Uterus (tissue), 4 donors: ENCODE measurements around the gene ANXA11. TPM values are rescaled to one million over a fixed set of nuclear protein-coding genes. Genes with fewer than 3 reads are reported as not detected.

ENCODE experiments used
- DNase-seq, 2 donors: peaks; one replicate each; pipeline ENCODE4 v3.0.0-alpha.2; 2019 to 2020
- H3K27ac ChIP-seq, 2 donors: fragments of 200-600 bp; sonication (generic); 1 replicate in 1 of 2; 2 replicates in 1 of 2; pipeline ENCODE4 v1.5.1; 2016 to 2018
- H3K27me3 ChIP-seq, 2 donors: fragments of 200-600 bp; sonication (generic); one replicate each; pipeline ENCODE4 v1.5.1; 2018 to 2019; ENCODE audit warnings: control low read depth in 1 of 2
- H3K36me3 ChIP-seq, 2 donors: fragments of 200-600 bp; sonication (generic); one replicate each; pipeline ENCODE4 v1.5.1; 2019; ENCODE audit warnings: control low read depth in 1 of 2
- H3K4me1 ChIP-seq, 2 donors: fragments of 200-600 bp; sonication (generic); one replicate each; pipeline ENCODE4 v1.5.1; 2018 to 2019; ENCODE audit warnings: control low read depth in 1 of 2
- H3K4me3 ChIP-seq, 2 donors: fragments of 200-600 bp; sonication (generic); 1 replicate in 1 of 2; 2 replicates in 1 of 2; pipeline ENCODE4 v1.5.1; 2018 to 2019; ENCODE audit warnings: mild to moderate bottlenecking in 1 of 2
- H3K9me3 ChIP-seq, 2 donors: fragments of 200-600 bp; sonication (generic); one replicate each; pipeline ENCODE4 v1.5.1; 2019; ENCODE audit warnings: control low read depth in 1 of 2
- POLR2A ChIP-seq, 2 donors: fragments of 450-650 bp; IDR thresholded peaks; one replicate each; pipeline ENCODE4 v1.6.1; 2016; ENCODE audit warnings: antibody characterized with exemption in 2 of 2, mild to moderate bottlenecking in 1 of 2, moderate library complexity in 1 of 2
- intact Hi-C: fragments of 100-400 bp; cut with DNase I; formaldehyde crosslinking; loops from one replicate; pipeline ENCODE4 v1.15.1; 2023; ENCODE audit warnings: low total_unique reads
- small RNA-seq: library from RNA; depleted of rRNA; stranded (forward); fragments of <200 nt; gene quantifications from one replicate; pipeline ENCODE3, GENCODE V24; 2016
- total RNA-seq, 4 donors: library from RNA; depleted of rRNA in 3 of 4; stranded (reverse); fragments of >200 nt in 3 of 4; gene quantifications; one replicate each; pipeline versions ENCODE4 v1.1.0 to v1.2.4, GENCODE V29; 2014 to 2023
- TF ChIP-seq, protein P1 (sequence below), 4 experiments: fragments of 200-600 bp in 2 of 4; fragments of 450-650 bp in 2 of 4; sonication (generic) in 2 of 4; IDR thresholded peaks; one replicate each; pipeline ENCODE4 v1.5.1; 2016 to 2019; ENCODE audit warnings: antibody characterized with exemption in 4 of 4, mild to moderate bottlenecking in 2 of 4, moderate library complexity in 1 of 4
- donor health status: DM: yes; HTN: yes; CAD: no.

Gene ANXA11
- total RNA-seq, 4 donors from 2014 or later: 15.6 to 157 (median 47.2) TPM

GRCh38 chr10:80110986-80111385 is 94.4 kb downstream of the ANXA11 start:
- Histone ChIP-seq H3K36me3 (no peaks in the 10 kb centered on the region), H3K27ac (peak overlapping the region; percentile 53 to 59)
- intact Hi-C loops: no loop called here

DNA sequence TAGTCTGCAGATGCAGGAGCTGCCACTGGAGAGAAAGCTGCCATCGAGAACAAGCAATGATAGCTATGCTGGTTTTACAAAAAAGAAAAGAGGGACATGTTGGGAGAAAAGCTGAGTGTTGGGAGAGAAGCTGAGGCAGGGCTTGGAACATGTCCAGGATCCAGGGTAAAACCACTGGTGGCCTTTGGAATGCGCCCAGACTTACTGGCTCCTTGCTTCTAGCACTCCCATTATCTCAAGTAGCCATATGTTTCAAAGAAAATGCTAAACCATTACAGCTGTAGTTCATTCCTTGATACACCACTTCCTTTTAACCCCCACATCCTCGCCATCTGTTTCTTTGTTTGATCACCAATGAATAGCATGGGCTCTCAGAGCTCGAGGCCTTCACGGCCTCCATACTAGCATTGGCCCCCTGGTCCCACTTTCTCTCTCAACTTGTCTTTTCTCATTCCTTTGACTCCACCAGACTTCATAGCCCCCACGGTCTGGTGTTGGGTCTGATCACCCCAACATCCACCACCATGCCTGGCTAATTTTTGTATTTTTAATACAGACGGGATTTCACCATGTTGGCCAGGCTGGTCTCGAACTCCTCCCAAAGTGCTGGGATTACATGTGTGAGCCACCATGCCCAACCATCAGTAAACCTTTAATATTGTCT is 96.6 kb downstream of the ANXA11 start:
- TF ChIP-seq POLR2A (IDR thresholded peaks at IDR 0.05): no peak
- TF ChIP-seq, protein P1, sequence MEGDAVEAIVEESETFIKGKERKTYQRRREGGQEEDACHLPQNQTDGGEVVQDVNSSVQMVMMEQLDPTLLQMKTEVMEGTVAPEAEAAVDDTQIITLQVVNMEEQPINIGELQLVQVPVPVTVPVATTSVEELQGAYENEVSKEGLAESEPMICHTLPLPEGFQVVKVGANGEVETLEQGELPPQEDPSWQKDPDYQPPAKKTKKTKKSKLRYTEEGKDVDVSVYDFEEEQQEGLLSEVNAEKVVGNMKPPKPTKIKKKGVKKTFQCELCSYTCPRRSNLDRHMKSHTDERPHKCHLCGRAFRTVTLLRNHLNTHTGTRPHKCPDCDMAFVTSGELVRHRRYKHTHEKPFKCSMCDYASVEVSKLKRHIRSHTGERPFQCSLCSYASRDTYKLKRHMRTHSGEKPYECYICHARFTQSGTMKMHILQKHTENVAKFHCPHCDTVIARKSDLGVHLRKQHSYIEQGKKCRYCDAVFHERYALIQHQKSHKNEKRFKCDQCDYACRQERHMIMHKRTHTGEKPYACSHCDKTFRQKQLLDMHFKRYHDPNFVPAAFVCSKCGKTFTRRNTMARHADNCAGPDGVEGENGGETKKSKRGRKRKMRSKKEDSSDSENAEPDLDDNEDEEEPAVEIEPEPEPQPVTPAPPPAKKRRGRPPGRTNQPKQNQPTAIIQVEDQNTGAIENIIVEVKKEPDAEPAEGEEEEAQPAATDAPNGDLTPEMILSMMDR (IDR thresholded peaks at IDR 0.05): no peak
- intact Hi-C loops: no loop called here
- no peak overlapping the region for H3K27ac ChIP-seq
- no peak overlapping the region for H3K4me3 ChIP-seq
- H3K9me3 ChIP-seq: no peaks in the 10 kb centered on the region
- no peaks in the 10 kb centered on the region for H3K27me3 ChIP-seq
- peaks cover 0 to 5% of the 10 kb centered on the region in 2 donors for H3K4me1 ChIP-seq
- no peak for DNase-seq
- no peaks in the 10 kb centered on the region for H3K36me3 ChIP-seq

More at GRCh38 chr10:80110986-80111385, 94.4 kb downstream of the ANXA11 start:
- no peak for DNase-seq
- Histone ChIP-seq H3K4me1 (no peaks in the 10 kb centered on the region), H3K27me3 (no peaks in the 10 kb centered on the region), H3K4me3 (no peak overlapping the region), H3K9me3 (no peaks in the 10 kb centered on the region)
- TF ChIP-seq POLR2A (IDR thresholded peaks at IDR 0.05): no peak
- TF ChIP-seq, protein P1 (IDR thresholded peaks at IDR 0.05): no peak

DNA sequence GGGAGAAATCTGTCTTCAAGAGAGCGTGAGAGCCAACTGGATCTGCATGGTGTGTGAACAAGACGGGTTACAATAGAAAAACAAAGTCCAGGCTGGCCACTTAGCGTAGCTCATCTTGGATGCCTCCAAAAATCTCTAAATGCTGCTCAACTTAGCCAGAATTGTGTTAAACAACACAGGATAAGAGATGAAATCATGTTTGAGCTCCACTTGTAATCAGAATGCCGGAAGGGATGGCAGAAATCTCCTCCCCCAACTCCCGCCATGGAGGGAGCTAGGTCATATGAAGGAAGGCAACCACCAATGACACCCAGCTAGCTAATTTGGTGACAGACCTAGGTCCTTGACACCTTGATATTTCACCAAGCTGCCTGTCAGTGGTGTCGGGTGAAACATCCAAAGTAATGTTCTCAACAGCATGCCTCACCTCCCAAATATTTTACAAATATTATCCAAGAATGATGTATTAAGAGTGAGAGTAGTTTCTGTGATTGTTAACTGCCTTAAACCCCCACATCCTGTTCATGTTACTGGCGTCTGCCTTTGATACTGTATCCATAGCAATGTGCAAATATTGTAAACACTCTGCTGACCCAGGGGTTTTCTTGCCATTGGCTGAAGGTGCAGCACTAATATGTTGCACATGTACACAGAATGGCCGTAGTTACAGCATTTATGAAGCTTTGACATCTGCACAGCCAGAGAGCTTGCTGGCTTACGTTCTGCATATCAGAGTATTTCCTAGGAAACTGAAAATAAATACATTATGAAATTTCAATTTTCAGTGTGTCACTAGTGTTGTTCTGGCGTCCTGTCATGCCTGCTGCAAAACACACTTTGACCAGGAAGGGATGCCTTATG is 101.0 kb downstream of the ANXA11 start:
- H3K27ac ChIP-seq: peak overlapping the region; percentile 45 to 64
- DNase-seq: peak; percentile 33 to 34

More for the DNA sequence above, 101.0 kb downstream of the ANXA11 start:
- H3K4me3 ChIP-seq: no peak overlapping the region
- H3K36me3 ChIP-seq: no peaks in the 10 kb centered on the region
- H3K9me3 ChIP-seq: no peaks in the 10 kb centered on the region
- H3K4me1 ChIP-seq: peaks cover 0 to 5% of the 10 kb centered on the region in 2 donors
- intact Hi-C loops: no loop called here
- no peaks in the 10 kb centered on the region for H3K27me3 ChIP-seq
- TF ChIP-seq, protein P1 (IDR thresholded peaks at IDR 0.05): no peak
- TF ChIP-seq POLR2A (IDR thresholded peaks at IDR 0.05): no peak

Small RNA genes lying within 50 kb of the gene (small RNA-seq; reads per million reads assigned to genes)
- not detected for gene RPS12P2

Other genes with a start within 250 kb of the ANXA11 start
- 10 to 100 TPM in 1 of 4 donors, 1 to 10 TPM in 3; 1.5 to 14.0 (median 6.1) TPM for gene TMEM254, start 126.9 kb downstream of the ANXA11 start, total RNA-seq
- 10 to 100 TPM; 24.5 to 91.7 (median 30.2) TPM for gene PLAC9, start 72.8 kb downstream of the ANXA11 start, total RNA-seq
- gene MAT1A, start 84.1 kb upstream of the ANXA11 start, total RNA-seq: under 1 TPM in 1 of 4 donors, not detected in 3; 0.21 TPM
- not detected for gene DYDC1, start 151.2 kb upstream of the ANXA11 start, total RNA-seq
- 10 to 100 TPM in 1 of 4 donors, 1 to 10 TPM in 1, under 1 TPM in 1, not detected in 1; 0.73 to 12.4 (median 6.6) TPM for gene DYDC2, start 151.2 kb upstream of the ANXA11 start, total RNA-seq
- 10 to 100 TPM; 12.3 to 70.7 (median 50.9) TPM for gene PRXL2A, start 203.0 kb upstream of the ANXA11 start, total RNA-seq
- 100 to 1,000 TPM in 1 of 4 donors, 10 to 100 TPM in 3; 37.1 to 110 (median 66.1) TPM for gene TSPAN14, start 248.8 kb upstream of the ANXA11 start, total RNA-seq